ENCODE results near the gene TMEM259.

Gene TMEM259

DNA sequence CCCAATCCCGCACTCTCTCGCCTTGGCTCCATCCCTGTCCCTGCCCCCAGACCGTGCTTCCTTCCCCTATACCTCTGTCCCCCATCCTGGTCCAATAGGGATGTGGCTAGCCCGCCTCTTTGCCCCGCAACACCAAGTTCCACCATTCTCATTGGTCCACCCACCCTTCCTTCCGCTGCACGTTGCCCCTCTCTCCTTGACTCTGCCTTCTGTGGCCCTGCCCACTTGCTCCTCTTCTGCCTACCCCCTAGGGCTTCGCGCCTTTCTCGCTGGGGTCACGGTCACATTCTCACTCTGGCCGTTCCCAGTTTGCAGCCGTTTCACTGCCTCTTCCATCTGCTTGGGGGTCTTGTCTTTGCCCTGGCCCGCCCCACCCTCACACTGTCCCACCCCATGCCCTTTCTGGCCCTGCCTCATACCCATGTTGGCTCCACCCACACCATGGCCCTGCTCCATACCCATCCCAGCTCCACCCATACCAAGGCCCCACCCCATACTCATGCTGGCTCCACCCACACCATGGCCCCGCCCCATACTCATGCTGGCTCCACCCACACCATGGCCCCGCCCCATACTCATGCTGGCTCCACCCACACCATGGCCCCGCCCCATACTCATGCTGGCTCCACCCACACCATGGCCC, 41.6 kb upstream of the TMEM259 start:
- no peak for DNase-seq (ENCODE audit: low read depth)
- TF ChIP-seq, protein P1, sequence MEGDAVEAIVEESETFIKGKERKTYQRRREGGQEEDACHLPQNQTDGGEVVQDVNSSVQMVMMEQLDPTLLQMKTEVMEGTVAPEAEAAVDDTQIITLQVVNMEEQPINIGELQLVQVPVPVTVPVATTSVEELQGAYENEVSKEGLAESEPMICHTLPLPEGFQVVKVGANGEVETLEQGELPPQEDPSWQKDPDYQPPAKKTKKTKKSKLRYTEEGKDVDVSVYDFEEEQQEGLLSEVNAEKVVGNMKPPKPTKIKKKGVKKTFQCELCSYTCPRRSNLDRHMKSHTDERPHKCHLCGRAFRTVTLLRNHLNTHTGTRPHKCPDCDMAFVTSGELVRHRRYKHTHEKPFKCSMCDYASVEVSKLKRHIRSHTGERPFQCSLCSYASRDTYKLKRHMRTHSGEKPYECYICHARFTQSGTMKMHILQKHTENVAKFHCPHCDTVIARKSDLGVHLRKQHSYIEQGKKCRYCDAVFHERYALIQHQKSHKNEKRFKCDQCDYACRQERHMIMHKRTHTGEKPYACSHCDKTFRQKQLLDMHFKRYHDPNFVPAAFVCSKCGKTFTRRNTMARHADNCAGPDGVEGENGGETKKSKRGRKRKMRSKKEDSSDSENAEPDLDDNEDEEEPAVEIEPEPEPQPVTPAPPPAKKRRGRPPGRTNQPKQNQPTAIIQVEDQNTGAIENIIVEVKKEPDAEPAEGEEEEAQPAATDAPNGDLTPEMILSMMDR (conservative IDR thresholded peaks at IDR 0.05; ENCODE audit: control insufficient read depth, insufficient read depth, low read depth, low read length) = no peak
- H3K4me3 ChIP-seq (ENCODE audit: control insufficient read depth, low read depth, low read length) = no peak overlapping the region

DNA sequence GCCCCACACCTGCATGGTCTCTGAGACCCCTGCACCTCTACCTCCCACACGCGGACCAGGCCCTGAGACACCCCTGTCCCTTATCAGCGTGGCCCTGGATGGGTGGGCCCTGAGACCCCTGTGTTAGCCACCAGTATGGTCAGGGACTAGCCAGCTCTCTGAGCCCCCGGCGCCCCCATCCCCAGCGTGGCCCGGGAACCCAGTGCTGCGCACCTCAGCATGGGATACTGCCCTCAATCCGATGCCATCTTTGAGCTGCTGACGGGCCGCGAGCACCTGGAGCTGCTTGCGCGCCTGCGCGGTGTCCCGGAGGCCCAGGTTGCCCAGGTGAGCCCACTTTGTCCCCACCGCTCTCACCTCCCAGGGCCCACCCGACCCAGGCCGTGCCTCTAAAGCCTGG, 41.1 kb upstream of the TMEM259 start:
- DNase-seq (ENCODE audit: low read depth) = no peak
- TF ChIP-seq, protein P1 (conservative IDR thresholded peaks at IDR 0.05; ENCODE audit: control insufficient read depth, insufficient read depth, low read depth, low read length) = no peak
- no peak overlapping the region for H3K4me3 ChIP-seq (ENCODE audit: control insufficient read depth, low read depth, low read length)

DNA sequence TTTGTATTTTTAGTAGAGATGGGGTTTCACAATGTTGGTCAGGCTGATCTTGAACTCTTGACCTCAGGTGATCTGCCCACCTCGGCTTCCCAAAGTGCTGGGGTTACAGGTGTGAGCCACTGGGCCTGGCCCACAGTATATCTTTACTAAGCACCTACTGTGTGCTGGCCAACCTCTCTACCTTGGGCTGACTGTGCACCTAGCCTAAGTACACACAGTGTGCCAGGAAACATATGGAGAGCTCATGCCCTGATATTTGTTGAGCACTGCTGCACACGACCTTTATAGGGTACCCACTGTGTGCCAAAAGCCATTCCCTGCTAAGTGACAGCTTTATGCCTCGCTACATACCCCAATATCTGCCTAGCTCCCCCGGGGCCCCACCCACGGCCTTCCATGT, 39.8 kb upstream of the TMEM259 start:
- TF ChIP-seq, protein P1 (conservative IDR thresholded peaks at IDR 0.05; ENCODE audit: control insufficient read depth, insufficient read depth, low read depth, low read length) = no peak
- DNase-seq (ENCODE audit: low read depth) = no peak

DNA sequence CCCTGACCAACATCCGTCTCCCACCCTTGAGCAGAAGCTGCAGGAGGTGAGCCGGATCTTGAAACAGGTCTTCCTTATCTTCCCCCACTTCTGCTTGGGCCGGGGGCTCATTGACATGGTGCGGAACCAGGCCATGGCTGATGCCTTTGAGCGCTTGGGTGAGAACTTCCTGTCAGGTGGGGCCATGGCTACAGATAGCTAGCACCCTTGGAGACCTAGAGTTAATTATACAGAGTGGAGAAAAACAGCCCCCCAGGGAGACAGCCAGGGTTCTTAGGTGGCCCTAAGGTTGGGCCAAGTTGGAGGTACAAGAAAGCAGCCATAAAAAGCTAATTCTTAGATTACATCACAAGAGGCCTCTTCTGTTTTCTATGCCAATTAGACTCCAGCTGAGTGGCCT, 37.2 kb upstream of the TMEM259 start:
- H3K4me3 ChIP-seq (ENCODE audit: control insufficient read depth, low read depth, low read length) = no peak overlapping the region
- no peak for DNase-seq (ENCODE audit: low read depth)
- TF ChIP-seq, protein P1 (conservative IDR thresholded peaks at IDR 0.05; ENCODE audit: control insufficient read depth, insufficient read depth, low read depth, low read length) = no peak

More for the DNA sequence above, 39.8 kb upstream of the TMEM259 start:
- no peak overlapping the region for H3K4me3 ChIP-seq (ENCODE audit: control insufficient read depth, low read depth, low read length)

DNA sequence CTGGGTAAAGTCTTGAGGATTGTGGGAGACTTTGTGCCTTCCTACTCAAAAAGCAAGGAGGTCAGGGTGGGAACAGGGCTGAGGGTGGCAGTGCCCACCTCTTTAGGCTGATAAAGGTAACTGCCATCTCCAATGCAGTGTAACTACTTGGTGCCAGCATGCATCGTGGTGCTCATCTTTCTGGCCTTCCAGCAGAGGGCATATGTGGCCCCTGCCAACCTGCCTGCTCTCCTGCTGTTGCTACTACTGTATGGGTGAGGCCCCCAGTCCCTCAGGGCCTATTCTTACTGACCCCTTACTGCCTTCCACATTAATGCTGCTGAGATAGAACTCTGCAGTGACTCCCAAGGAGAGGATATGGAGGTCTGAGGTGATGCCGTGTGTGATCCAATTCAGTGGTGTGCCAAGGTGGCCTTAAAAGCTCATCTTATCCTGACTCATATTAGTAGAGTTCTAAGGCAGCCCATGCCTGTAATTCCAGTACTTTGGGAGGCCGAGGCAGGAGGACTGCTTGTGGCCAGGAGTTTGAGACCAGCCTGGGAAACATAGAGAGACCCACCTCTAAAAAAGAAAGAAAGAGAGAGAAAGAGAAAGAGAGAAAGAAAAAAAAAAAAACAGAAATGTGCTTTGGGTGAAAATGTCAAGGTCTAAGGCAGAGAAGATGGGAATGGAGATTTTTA, 36.4 kb upstream of the TMEM259 start:
- peak; percentile 75 for DNase-seq (ENCODE audit: low read depth)
- H3K4me3 ChIP-seq (ENCODE audit: control insufficient read depth, low read depth, low read length) = no peak overlapping the region
- TF ChIP-seq, protein P1 (conservative IDR thresholded peaks at IDR 0.05; ENCODE audit: control insufficient read depth, insufficient read depth, low read depth, low read length) = no peak

DNA sequence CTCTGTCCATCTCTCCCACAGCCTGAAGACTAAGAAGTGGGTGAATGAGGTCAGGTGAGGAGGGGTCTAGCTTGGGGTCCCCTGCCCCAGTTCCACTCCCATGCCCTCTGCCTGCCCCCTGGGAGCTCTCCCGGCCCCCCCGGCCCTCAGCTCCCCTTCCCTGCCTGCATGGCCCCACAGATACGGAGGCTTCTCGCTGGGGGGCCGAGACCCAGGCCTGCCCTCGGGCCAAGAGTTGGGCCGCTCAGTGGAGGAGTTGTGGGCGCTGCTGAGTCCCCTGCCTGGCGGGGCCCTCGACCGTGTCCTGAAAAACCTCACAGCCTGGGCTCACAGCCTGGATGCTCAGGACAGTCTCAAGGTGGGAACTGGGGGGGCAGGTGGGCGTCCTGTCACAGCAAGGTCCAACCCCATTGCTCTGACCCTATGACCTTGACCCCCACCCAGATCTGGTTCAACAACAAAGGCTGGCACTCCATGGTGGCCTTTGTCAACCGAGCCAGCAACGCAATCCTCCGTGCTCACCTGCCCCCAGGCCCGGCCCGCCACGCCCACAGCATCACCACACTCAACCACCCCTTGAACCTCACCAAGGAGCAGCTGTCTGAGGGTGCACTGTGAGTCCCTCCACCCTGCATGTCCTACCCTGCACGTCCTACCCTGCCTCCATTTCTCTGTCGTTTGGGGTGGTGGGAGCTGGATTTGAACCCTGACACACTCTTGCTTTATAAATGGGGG, 35.1 kb upstream of the TMEM259 start:
- no peak overlapping the region for H3K4me3 ChIP-seq (ENCODE audit: control insufficient read depth, low read depth, low read length)
- TF ChIP-seq, protein P1 (conservative IDR thresholded peaks at IDR 0.05; ENCODE audit: control insufficient read depth, insufficient read depth, low read depth, low read length) = no peak
- no peak for DNase-seq (ENCODE audit: low read depth)

Data from fibroblast of mammary gland (primary cell).